Activated T-cell treated with anti-CD3 and anti-CD28 coated beads, Interleukin-2, amount 50 U/mL, for 72 hours (primary cell): Measurements from ENCODE around the gene KRTAP4-7. TPM values are rescaled to one million over a fixed set of nuclear protein-coding genes. Genes with fewer than 3 reads are reported as not detected.
"Not testable (repeated sequence)": the region's sequence is repeated elsewhere in the genome, so short reads cannot be mapped to it uniquely, and the experiment has no call there.

Experiments used
- ATAC-seq, 2 donors: fragments of 150-1000 bp; cut with Tn5 transposase; replicated peaks in 1 of 2; 2 replicates each; pipeline ENCODE4 v1.10.0; 2021; ENCODE audit warnings: moderate library complexity in 2 of 2, mild to moderate bottlenecking in 1 of 2
- DNase-seq, 2 donors: peaks; one replicate each; pipeline ENCODE4 v3.0.0; 2021 to 2022; ENCODE audit warnings: mixed read lengths in 1 of 2
- H3K27ac Mint-ChIP-seq: one replicate; pipeline ENCODE4 v1.8.0; 2022; ENCODE audit warnings: mild to moderate bottlenecking, moderate library complexity, mixed read lengths
- H3K27me3 Mint-ChIP-seq: one replicate; pipeline ENCODE4 v1.8.0; 2022; ENCODE audit warnings: low read depth, mixed read lengths
- H3K36me3 Mint-ChIP-seq, 2 donors: one replicate each; pipeline ENCODE4 v1.8.0; 2022; ENCODE audit warnings: mixed read lengths in 2 of 2, mild to moderate bottlenecking in 1 of 2; ENCODE audit not compliant: insufficient read depth in 2 of 2
- H3K4me1 Mint-ChIP-seq: one replicate; pipeline ENCODE4 v1.8.0; 2022; ENCODE audit warnings: low read depth, mixed read lengths
- H3K4me3 Mint-ChIP-seq, 2 donors: one replicate each; pipeline ENCODE4 v1.8.0; 2022; ENCODE audit warnings: mild to moderate bottlenecking in 2 of 2, mixed read lengths in 2 of 2, moderate library complexity in 2 of 2
- H3K9me3 Mint-ChIP-seq, 2 donors: one replicate each; pipeline ENCODE4 v1.8.0; 2022; ENCODE audit warnings: mixed read lengths in 2 of 2
- total RNA-seq, 2 donors: library from RNA; stranded (reverse); gene quantifications; one replicate each; pipeline ENCODE4 v1.2.3, GENCODE V29; 2022

Gene KRTAP4-7
- total RNA-seq, 2 donors from 2014 or later, result not detected

DNA sequence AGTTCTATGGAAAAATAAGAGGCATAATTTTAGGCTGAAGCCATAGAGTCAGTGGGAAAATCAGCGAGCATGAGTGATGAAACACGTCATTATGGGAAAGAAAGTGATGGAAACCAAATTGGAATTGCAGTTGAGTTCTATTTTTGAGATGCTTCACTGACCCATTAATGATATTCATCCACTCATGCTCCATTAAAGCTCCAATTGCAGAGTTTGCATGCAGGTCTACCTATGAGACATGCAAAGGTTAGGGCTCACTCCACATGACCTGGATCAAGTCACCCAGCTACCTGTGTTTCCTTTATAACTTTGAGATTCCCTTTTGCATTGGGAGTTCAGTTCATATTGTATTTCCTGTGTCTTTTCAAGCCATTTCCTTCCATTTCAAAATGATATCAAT, 10.3 kb upstream of the KRTAP4-7 start:
- ATAC-seq, result no peak
- Mint-ChIP-seq H3K4me3 (no peak overlapping the region), H3K27ac (no peak overlapping the region), H3K4me1 (no peaks in the 10 kb centered on the region), H3K27me3 (peaks cover 22% of the 10 kb centered on the region), H3K9me3 (no peaks in the 10 kb centered on the region), H3K36me3 (no peaks in the 10 kb centered on the region)
- DNase-seq, result no peak

DNA sequence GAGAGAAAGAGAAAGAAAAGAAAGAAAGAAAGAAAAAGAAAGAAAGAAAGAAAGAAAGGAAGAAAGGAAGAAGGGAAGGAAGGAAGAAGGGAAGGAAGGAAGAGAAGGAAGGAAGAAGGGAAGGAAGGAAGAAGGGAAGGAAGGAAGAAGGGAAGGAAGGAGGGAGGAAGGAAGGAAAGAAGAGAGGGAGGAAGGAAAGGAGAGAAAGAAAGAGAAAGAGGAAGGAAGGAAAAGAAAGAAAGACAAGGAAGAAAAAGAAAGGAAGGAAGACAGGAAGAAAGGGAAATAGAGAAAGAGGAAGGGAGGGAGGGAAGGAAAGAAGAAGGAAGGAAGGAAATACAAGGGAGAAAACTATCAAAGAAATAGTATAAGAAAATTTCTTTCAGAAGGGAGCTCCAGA, 7.2 kb upstream of the KRTAP4-7 start:
- Mint-ChIP-seq H3K4me3 (no peak overlapping the region), H3K27me3 (peaks cover 32% of the 10 kb centered on the region), H3K4me1 (no peaks in the 10 kb centered on the region), H3K9me3 (no peaks in the 10 kb centered on the region), H3K27ac (no peak overlapping the region), H3K36me3 (no peaks in the 10 kb centered on the region)
- no peak for DNase-seq
- ATAC-seq, result no peak

DNA sequence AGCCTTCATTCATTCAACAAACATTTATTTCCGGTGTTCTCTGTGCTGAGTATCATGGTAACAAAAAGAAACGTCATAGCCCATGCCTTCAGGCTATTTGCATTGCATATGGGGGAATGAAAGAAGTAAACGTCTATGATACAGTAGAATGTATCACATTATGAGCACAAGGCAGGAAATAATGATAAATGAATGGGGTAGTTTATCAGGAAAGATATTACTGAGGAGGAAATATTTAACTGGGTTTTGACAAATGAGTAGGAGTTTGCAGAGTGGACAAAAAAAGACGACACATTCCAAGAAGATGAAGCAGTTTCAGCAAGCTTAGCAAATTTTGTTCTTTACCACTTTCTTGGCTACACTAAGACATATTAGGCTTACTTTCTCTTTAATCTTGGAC, 1.3 kb upstream of the KRTAP4-7 start:
- Mint-ChIP-seq H3K36me3 (no peaks in the 10 kb centered on the region), H3K27ac (no peak overlapping the region), H3K4me1 (no peaks in the 10 kb centered on the region), H3K4me3 (no peak overlapping the region), H3K27me3 (peaks cover 10% of the 10 kb centered on the region), H3K9me3 (no peaks in the 10 kb centered on the region)
- DNase-seq (no peak), ATAC-seq (no peak)

DNA sequence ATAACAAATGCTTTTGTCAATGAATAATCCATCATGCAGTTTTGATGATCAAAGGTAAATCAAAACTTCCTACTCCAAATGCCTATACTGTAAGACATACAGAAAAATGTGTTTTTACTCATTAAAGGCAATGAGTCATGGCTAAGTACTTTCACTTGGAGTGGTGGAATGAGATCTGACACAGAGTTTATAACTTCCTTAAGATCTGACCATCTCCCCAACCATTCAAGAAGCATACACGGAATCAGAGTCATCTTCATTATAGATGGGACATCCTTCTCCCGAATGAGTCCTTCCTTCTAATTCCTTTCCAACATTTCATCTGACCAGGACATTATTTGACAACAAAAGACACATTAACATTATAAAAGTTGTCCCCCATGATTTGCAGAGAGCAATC, 523 bp upstream of the KRTAP4-7 start:
- ATAC-seq, H3K4me1 Mint-ChIP-seq, H3K9me3 Mint-ChIP-seq, DNase-seq, H3K36me3 Mint-ChIP-seq, H3K4me3 Mint-ChIP-seq, H3K27ac Mint-ChIP-seq: not testable (repeated sequence)
- H3K27me3 Mint-ChIP-seq, result peaks cover 10% of the 10 kb centered on the region

DNA sequence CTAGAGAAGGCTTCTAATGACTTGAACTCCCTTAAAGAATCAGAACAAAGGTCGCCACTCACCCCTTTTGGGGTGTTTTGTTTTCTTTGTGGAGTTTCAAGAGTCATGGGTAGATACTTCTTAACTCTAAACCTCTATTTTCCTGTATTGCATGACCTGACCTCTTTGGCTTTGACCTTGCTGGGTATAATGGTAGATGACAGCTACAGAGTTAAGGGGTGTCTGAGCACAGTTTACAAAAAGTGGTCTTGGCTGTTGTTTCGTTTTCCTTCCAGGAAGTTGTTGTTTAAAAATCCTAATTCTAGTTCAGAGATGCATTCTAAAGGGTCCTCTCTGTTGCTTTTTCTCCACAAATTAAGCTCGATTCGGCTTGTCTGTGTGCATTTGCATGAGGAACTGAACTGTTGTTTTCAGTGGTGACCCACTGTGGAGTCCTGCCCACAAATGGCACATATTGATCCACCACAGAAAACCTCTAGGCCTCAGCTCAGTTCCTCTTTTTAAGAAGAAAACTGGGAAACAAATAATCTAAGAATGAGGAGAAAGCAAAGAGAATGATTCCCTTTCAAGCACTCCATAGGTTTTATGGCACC, 4.9 kb downstream of the KRTAP4-7 start:
- not testable (repeated sequence) for H3K4me3 Mint-ChIP-seq, H3K9me3 Mint-ChIP-seq, H3K36me3 Mint-ChIP-seq, H3K27me3 Mint-ChIP-seq, DNase-seq, H3K4me1 Mint-ChIP-seq, ATAC-seq, H3K27ac Mint-ChIP-seq

DNA sequence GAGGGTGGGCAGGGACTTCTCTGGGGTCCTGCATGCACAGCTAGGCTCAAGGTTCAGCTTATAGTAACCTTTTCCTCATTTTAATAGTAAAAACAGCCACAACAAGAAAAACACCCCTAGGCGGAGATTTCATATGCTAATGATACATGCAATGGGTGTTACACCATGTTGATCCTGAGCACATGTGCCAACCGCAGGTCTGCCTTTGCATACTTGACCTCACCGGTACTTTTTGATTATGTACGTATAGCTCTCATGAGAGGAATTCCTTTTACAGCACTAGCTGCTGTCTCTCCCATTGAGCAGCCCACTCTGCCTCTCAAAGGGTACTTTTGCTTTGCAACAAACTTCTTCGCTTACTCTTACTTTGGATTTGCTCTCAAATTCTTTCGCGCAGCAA, 12.1 kb downstream of the KRTAP4-7 start:
- Mint-ChIP-seq H3K4me3 (no peak overlapping the region), H3K4me1 (peaks cover 7% of the 10 kb centered on the region), H3K9me3 (no peaks in the 10 kb centered on the region), H3K27me3 (peaks cover 17% of the 10 kb centered on the region), H3K27ac (no peak overlapping the region), H3K36me3 (no peaks in the 10 kb centered on the region)
- ATAC-seq (no peak), DNase-seq (no peak)

DNA sequence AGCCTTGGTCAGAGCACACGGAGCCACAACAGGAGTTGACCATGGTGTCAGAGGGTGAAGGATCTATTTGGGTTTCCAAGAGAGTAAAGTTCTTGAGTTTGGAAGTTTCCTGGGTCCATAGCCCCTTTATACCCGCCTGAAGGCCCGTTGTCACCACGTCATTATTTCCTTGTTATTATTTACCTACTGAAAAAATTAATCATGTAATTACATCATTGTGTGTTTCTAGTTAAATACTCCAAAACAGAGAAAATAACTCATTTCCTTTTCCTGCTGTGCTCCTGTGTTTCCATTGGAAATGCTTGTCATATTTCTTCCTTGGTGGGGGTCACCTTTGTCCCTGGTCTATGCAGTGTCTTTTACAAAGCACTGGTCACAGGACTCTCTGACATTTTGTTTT, 14.1 kb downstream of the KRTAP4-7 start, which contains the start of gene KRTAP4-8:
Gene KRTAP4-8, minus strand, starts transcription at position 101 of the 400 bp plus-strand sequence. Its CDS starts 58 bp downstream, at position 43.
- Mint-ChIP-seq H3K27ac (peak within 1 kb of the TSS; percentile 24), H3K27me3 (peaks cover 17% of the 10 kb centered on the region), H3K9me3 (no peaks in the 10 kb centered on the region), H3K4me1 (peaks cover 7% of the 10 kb centered on the region), H3K36me3 (no peaks in the 10 kb centered on the region), H3K4me3 (no peak within 1 kb of the TSS)
- no peak for ATAC-seq
- no peak for DNase-seq

DNA sequence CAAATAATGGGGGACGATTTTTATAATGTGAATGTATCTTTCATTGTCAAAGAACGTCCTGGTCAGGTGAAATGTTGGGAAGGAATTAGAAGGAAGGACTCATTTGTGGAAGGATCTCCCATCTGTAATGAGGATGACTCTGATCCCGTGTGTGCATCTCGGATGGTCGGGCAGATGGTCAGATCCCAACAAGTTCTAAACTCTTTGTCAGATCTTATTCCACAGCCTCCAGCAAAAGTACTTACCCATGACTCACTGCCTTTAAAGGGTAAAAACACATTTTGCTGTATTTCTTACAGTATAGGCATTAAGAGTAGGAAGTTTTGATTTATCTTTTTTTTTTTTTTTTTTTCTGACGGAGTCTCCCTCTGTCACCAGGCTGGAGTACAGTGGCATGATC, 14.5 kb downstream of the KRTAP4-7 start:
- ATAC-seq, result no peak
- no peaks in the 10 kb centered on the region for H3K9me3 Mint-ChIP-seq
- H3K27me3 Mint-ChIP-seq, result peaks cover 17% of the 10 kb centered on the region
- peaks cover 7% of the 10 kb centered on the region for H3K4me1 Mint-ChIP-seq
- H3K4me3 Mint-ChIP-seq, result no peak overlapping the region
- H3K27ac Mint-ChIP-seq, result no peak overlapping the region
- no peaks in the 10 kb centered on the region for H3K36me3 Mint-ChIP-seq
- no peak for DNase-seq

DNA sequence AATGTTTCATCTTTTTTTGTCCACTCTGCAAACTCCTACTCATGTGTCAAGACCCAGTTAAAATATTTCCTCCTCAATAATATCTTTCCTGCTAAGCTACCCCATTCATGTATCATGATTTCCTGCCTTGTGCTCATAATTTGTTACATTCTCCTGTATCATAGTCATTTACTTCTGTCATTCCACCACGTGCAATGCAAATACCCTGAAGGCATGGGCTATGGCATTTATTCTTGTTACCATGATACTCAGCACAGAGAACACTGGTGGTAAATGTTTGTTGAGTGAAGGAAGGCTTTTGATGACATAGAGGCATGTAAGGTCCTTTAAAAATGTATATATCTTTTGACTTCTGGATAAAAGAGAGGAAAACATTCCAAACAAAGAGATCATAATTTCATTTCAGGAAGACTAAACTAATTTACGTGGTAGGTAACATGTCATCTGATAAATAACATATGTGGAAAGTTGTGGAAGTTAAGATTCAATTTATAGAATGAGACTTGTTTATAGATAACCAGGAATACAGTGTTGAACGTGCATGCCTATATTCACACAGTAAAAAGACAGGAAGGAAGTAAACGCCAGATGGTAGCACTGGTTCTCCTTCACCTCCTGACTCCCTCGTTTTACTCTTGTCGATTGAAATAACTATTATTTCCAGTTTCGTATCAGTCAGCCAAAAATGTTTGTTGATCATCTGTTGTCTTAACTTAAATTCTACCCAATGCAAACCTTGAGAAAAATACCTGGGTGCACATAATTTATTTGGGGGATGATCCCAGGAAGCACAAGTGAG, 15.9 kb downstream of the KRTAP4-7 start:
- not testable (repeated sequence) for H3K36me3 Mint-ChIP-seq, H3K27ac Mint-ChIP-seq, DNase-seq, H3K9me3 Mint-ChIP-seq, H3K4me3 Mint-ChIP-seq, H3K4me1 Mint-ChIP-seq, ATAC-seq
- H3K27me3 Mint-ChIP-seq, result peaks cover 17% of the 10 kb centered on the region

DNA sequence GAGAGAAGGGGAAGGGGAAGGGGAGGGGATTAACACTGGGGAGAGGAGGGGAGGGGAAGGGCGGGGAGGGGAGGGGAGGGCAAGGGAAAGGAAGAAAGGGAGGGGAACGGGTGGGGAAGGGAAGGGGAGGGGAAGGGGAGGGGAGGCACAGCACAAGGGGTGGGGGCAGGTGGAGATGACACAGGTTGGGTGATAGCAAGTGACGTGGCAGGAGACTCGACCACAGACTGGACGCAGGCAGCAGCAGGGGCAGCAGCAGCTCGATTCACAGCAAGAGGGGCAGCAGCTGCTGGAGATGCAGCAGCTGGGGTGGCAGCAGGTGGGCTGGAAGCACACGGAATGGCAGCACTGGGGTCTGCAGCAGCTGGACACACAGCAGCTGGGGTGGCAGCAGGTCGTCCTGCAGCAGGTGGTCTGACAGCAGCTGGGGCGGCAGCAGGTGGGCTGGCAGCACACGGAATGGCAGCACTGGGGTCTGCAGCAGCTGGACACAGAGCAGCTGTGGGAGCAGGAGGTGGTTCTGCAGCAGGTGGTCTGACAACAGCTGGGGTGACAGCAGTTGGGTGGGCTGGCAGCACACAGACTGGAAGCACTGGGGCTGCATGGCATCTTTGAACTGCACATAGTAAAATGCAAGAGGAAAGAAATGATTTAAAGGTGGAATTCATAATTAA, 17.8 kb downstream of the KRTAP4-7 start, which contains the start of gene KRTAP4-16:
Gene KRTAP4-16, minus strand, starts transcription at position 624 of the 674 bp plus-strand sequence. Its CDS starts 0 bp downstream, at position 624.
- H3K9me3 Mint-ChIP-seq, result no peaks in the 10 kb centered on the region
- DNase-seq (no peak), ATAC-seq (no peak)
- H3K4me1 Mint-ChIP-seq, result peaks cover 7% of the 10 kb centered on the region
- H3K27me3 Mint-ChIP-seq, result peaks cover 17% of the 10 kb centered on the region
- no peaks in the 10 kb centered on the region for H3K36me3 Mint-ChIP-seq
- no peak within 1 kb of the TSS for H3K27ac Mint-ChIP-seq
- no peak within 1 kb of the TSS for H3K4me3 Mint-ChIP-seq

DNA sequence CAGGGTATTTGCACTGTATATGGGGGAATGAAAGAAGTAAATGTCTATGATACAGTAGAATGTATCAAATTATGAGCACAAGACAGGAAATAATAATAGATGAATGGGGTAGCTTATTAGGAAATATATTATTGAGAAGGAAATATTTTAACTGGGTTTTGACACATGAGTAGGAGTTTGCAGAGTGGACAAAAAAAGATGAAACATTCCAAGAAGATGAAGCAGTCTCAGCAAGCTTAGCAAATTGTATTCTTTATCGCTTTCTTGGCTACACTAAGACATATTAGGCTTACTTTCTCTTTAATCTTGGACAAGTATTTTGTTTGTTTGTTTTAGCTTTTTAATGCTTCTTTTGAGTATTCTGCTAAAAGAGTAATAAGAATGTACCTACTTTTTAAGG, 19.9 kb downstream of the KRTAP4-7 start:
- Mint-ChIP-seq H3K4me1 (peaks cover 7% of the 10 kb centered on the region), H3K36me3 (no peaks in the 10 kb centered on the region), H3K27ac (no peak overlapping the region), H3K9me3 (no peaks in the 10 kb centered on the region), H3K4me3 (no peak overlapping the region), H3K27me3 (peaks cover 11% of the 10 kb centered on the region)
- ATAC-seq (no peak), DNase-seq (no peak)

DNA sequence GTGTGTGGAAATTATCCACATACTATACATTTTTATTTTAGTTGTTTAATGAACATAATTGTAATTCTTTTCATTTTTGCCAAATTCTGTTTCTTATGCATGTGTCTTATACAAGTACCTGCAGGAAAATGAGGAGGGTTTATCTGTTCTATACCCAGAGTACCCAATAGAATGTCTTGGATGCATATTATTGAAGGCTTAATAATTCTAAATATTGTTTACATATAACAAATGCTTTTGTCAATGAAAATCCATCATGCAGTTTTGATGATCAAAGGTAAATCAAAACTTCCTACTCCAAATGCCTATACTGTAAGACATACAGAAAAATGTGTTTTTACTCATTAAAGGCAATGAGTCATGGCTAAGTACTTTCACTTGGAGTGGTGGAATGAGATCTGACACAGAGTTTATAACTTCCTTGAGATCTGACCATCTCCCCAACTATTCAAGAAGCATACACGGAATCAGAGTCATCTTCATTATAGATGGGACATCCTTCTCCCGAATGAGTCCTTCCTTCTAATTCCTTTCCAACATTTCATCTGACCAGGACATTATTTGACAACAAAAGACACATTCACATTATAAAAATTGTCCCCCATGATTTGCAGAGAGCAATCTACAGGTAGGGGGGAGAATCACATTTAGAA, 20.6 kb downstream of the KRTAP4-7 start:
- H3K36me3 Mint-ChIP-seq, H3K9me3 Mint-ChIP-seq, DNase-seq, H3K4me3 Mint-ChIP-seq, H3K4me1 Mint-ChIP-seq, H3K27ac Mint-ChIP-seq: not testable (repeated sequence)
- ATAC-seq, result peak in 1 of 2 donors; percentile 38
- peaks cover 11% of the 10 kb centered on the region for H3K27me3 Mint-ChIP-seq

DNA sequence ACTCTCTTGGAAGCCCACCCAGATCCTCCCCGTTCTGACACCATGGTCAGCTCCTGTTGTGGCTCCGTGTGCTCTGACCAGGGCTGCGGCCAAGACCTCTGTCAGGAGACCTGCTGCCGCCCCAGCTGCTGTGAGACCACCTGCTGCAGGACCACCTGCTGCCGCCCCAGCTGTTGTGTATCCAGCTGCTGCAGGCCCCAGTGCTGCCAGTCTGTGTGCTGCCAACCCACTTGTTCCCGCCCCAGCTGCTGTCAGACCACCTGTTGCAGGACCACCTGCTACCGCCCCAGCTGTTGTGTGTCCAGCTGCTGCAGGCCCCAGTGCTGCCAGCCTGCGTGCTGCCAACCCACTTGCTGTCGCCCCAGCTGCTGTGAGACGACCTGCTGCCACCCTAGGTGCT, 21.4 kb downstream of the KRTAP4-7 start, which contains the start of gene KRTAP4-9:
Gene KRTAP4-9, plus strand, starts transcription at position 43 of the 400 bp plus-strand sequence. Its CDS starts 0 bp downstream, at position 43.
- not testable (repeated sequence) for H3K4me3 Mint-ChIP-seq, H3K27ac Mint-ChIP-seq, DNase-seq, H3K27me3 Mint-ChIP-seq, ATAC-seq, H3K4me1 Mint-ChIP-seq, H3K9me3 Mint-ChIP-seq, H3K36me3 Mint-ChIP-seq
